Measurements from ENCODE around the gene CBX3.
"Not testable (repeated sequence)": the region's sequence is repeated elsewhere in the genome, so short reads cannot be mapped to it uniquely, and the experiment has no call there.

The CBX3 gene

GRCh38 chr7:26201247-26202018 is at the start of gene CBX3:
Gene CBX3, plus strand, starts transcription at chr7:26201745. Its CDS starts 1,254 bp downstream, at chr7:26202999.
- FAIRE-seq (peak; percentile 21), DNase-seq (ENCODE audit: insufficient read length, low spot score) (peak; percentile 76)

GRCh38 chr7:26151953-26152781 is 49.4 kb upstream of the CBX3 start, which contains the start of gene NFE2L3:
Gene NFE2L3, plus strand, starts transcription at chr7:26152198. Its CDS starts 301 bp downstream, at chr7:26152499.
- peak; percentile 78 for FAIRE-seq

GRCh38 chr7:26152782-26153240 is 48.7 kb upstream of the CBX3 start:
- not testable (repeated sequence) for DNase-seq (ENCODE audit: insufficient read length, low spot score); FAIRE-seq

More at GRCh38 chr7:26151953-26152781, 49.4 kb upstream of the CBX3 start, which contains the start of gene NFE2L3:
- peak; percentile 92 for DNase-seq (ENCODE audit: insufficient read length, low spot score)

- DNase-seq (ENCODE audit: insufficient read length, low spot score), result no peak
- FAIRE-seq, result no peak
These were observed 48.2 kb upstream of the CBX3 start for GRCh38 chr7:26153241-26153822.

GRCh38 chr7:26153823-26154783 is 47.4 kb upstream of the CBX3 start:
- no peak for DNase-seq (ENCODE audit: insufficient read length, low spot score)

GRCh38 chr7:26155531-26156375 is 45.8 kb upstream of the CBX3 start:
- DNase-seq (ENCODE audit: insufficient read length, low spot score), result no peak
- FAIRE-seq, result no peak

More at GRCh38 chr7:26153823-26154783, 47.4 kb upstream of the CBX3 start:
- peak; percentile 51 for FAIRE-seq

- FAIRE-seq (peak; percentile 67), DNase-seq (ENCODE audit: insufficient read length, low spot score) (no peak)
These were observed 44.8 kb upstream of the CBX3 start for GRCh38 chr7:26156451-26157420.

GRCh38 chr7:26157520-26158105 is 43.9 kb upstream of the CBX3 start:
- DNase-seq (ENCODE audit: insufficient read length, low spot score) (no peak), FAIRE-seq (peak; percentile 11)

- DNase-seq (ENCODE audit: insufficient read length, low spot score), result no peak
These were observed 42.3 kb upstream of the CBX3 start for GRCh38 chr7:26159243-26159642.

GRCh38 chr7:26160896-26161295 is 40.6 kb upstream of the CBX3 start:
- DNase-seq (ENCODE audit: insufficient read length, low spot score) (no peak), FAIRE-seq (no peak)

More at GRCh38 chr7:26159243-26159642, 42.3 kb upstream of the CBX3 start:
- peak; percentile 35 for FAIRE-seq

GRCh38 chr7:26162431-26162830 is 39.1 kb upstream of the CBX3 start:
- FAIRE-seq (no peak), DNase-seq (ENCODE audit: insufficient read length, low spot score) (no peak)

- not testable (repeated sequence) for DNase-seq (ENCODE audit: insufficient read length, low spot score); FAIRE-seq
These were observed 37.7 kb upstream of the CBX3 start for GRCh38 chr7:26163804-26164203.

- DNase-seq (ENCODE audit: insufficient read length, low spot score) (no peak), FAIRE-seq (no peak)
These were observed 35.4 kb upstream of the CBX3 start for GRCh38 chr7:26165950-26166683.

- no peak for DNase-seq (ENCODE audit: insufficient read length, low spot score)
- FAIRE-seq, result peak; percentile 4
These were observed 34.8 kb upstream of the CBX3 start for GRCh38 chr7:26166684-26167266.

- FAIRE-seq (peak; percentile 88), DNase-seq (ENCODE audit: insufficient read length, low spot score) (no peak)
These were observed 34.1 kb upstream of the CBX3 start for GRCh38 chr7:26167303-26167934.

Measured in GM19239 (cell line).